Neural cell (in vitro differentiated cells): ENCODE data around the gene TICAM1. TPM values are rescaled to one million over a fixed set of nuclear protein-coding genes. Genes with fewer than 3 reads are reported as not detected.
"Not testable (repeated sequence)": the region's sequence is repeated elsewhere in the genome, so short reads cannot be mapped to it uniquely, and the experiment has no call there.

Experiments used
- H2AFZ ChIP-seq: fragments of 200-600, 300-800 bp; sonication (generic), shearing (Covaris generic); 2 replicates; pipeline ENCODE4 v1.6.0; 2014; ENCODE audit warnings: low read depth, mild to moderate bottlenecking, antibody characterized with exemption, low read length, moderate library complexity
- H3F3A ChIP-seq: fragments of 200-600 bp; shearing (Covaris generic); 2 replicates; pipeline ENCODE4 v1.6.1; 2016; ENCODE audit warnings: mild to moderate bottlenecking, moderate library complexity, mixed read lengths, antibody characterized with exemption, low read length; ENCODE audit not compliant: insufficient read depth, poor library complexity, severe bottlenecking
- H3K27ac ChIP-seq: fragments of 200-600, 300-800 bp; sonication (generic), shearing (Covaris generic); 2 replicates; pipeline ENCODE4 v1.5.1; 2014; ENCODE audit warnings: mild to moderate bottlenecking, low read length, moderate library complexity
- H3K27me3 ChIP-seq: fragments of 300-800, 200-600 bp; sonication (generic), shearing (Covaris generic); 2 replicates; pipeline ENCODE4 v1.6.0; 2014; ENCODE audit warnings: mild to moderate bottlenecking, low read depth, low read length, moderate library complexity; ENCODE audit not compliant: insufficient read depth
- H3K36me3 ChIP-seq: fragments of 300-800, 200-600 bp; sonication (generic), shearing (Covaris generic); 2 replicates; pipeline ENCODE4 v1.5.1; 2014; ENCODE audit warnings: mild to moderate bottlenecking, antibody characterized with exemption, low read length, moderate library complexity; ENCODE audit not compliant: insufficient read depth
- H3K4me2 ChIP-seq: fragments of 300-800, 200-600 bp; sonication (generic), shearing (Covaris generic); 2 replicates; pipeline ENCODE4 v1.6.0; 2014; ENCODE audit warnings: mild to moderate bottlenecking, low read length
- H3K4me3 ChIP-seq: fragments of 300-800, 200-600 bp; sonication (generic), shearing (Covaris generic); 2 replicates; pipeline ENCODE4 v1.5.1; 2014; ENCODE audit warnings: mild to moderate bottlenecking, low read length, moderate library complexity
- H3K79me2 ChIP-seq: fragments of 200-600 bp; shearing (Covaris generic); replicated peaks from 2 replicates; pipeline ENCODE4 v1.6.0; 2014; ENCODE audit warnings: mild to moderate bottlenecking, low read length, moderate library complexity; ENCODE audit not compliant: insufficient read depth
- H3K9ac ChIP-seq: fragments of 300-800, 200-600 bp; sonication (generic), shearing (Covaris generic); 2 replicates; pipeline ENCODE4 v1.6.1; 2016; ENCODE audit warnings: mild to moderate bottlenecking, low read length, mixed read lengths
- H3K9me2 ChIP-seq: fragments of 200-600 bp; shearing (Covaris generic); 2 replicates; pipeline ENCODE4 v1.6.1; 2016; ENCODE audit warnings: mild to moderate bottlenecking, low read length, mixed read lengths; ENCODE audit not compliant: insufficient read depth
- H3K9me3 ChIP-seq: fragments of 200-600, 300-800 bp; sonication (generic), shearing (Covaris generic); 2 replicates; pipeline ENCODE4 v1.6.1; 2016; ENCODE audit warnings: mild to moderate bottlenecking, mixed run types, low read length, moderate library complexity, mixed read lengths
- H4K20me1 ChIP-seq: fragments of 200-600 bp; shearing (Covaris generic); 2 replicates; pipeline ENCODE4 v1.6.1; 2016; ENCODE audit warnings: mild to moderate bottlenecking, mixed run types; ENCODE audit not compliant: insufficient read depth
- CTCF ChIP-seq: fragments of 450-650 bp; IDR thresholded peaks from 2 replicates; pipeline ENCODE4 v1.5.1; 2014; ENCODE audit warnings: antibody characterized with exemption, mild to moderate bottlenecking, moderate library complexity; ENCODE audit not compliant: poor library complexity, severe bottlenecking
- EP300 ChIP-seq: fragments of 450-650 bp; conservative IDR thresholded peaks from 2 replicates; pipeline ENCODE4 v1.6.1; 2014; ENCODE audit warnings: antibody characterized with exemption, mild to moderate bottlenecking, moderate library complexity; ENCODE audit not compliant: poor library complexity, severe bottlenecking
- EZH2 ChIP-seq: fragments of 200-600, 300-800 bp; shearing (Covaris generic), sonication (generic); IDR thresholded peaks from 2 replicates; pipeline ENCODE4 v1.6.1; 2014; ENCODE audit warnings: antibody characterized with exemption, low read length, borderline replicate concordance, mild to moderate bottlenecking; ENCODE audit not compliant: insufficient read depth, poor library complexity, severe bottlenecking
- MXI1 ChIP-seq: fragments of 450-650 bp; conservative IDR thresholded peaks from 2 replicates; pipeline ENCODE4 v1.6.1; 2014; ENCODE audit warnings: antibody characterized with exemption, mild to moderate bottlenecking; ENCODE audit not compliant: poor library complexity, severe bottlenecking
- POLR2AphosphoS5 ChIP-seq: IDR thresholded peaks from 2 replicates; pipeline ENCODE4 v1.6.1; 2012
- RAD21 ChIP-seq: fragments of 450-650 bp; conservative IDR thresholded peaks from 2 replicates; pipeline ENCODE4 v1.6.1; 2014; ENCODE audit warnings: antibody characterized with exemption, mild to moderate bottlenecking, moderate library complexity
- REST ChIP-seq: IDR thresholded peaks from 2 replicates; pipeline ENCODE4 v1.6.1; 2012; ENCODE audit warnings: borderline replicate concordance
- SMC3 ChIP-seq: fragments of 450-650 bp; conservative IDR thresholded peaks from 2 replicates; pipeline ENCODE4 v1.6.1; 2014; ENCODE audit warnings: antibody characterized with exemption, mild to moderate bottlenecking, moderate library complexity; ENCODE audit not compliant: poor library complexity
- TAF1 ChIP-seq: IDR thresholded peaks from 2 replicates; pipeline ENCODE4 v1.6.1; 2012; ENCODE audit warnings: low read depth
- polyA plus RNA-seq: library from polyadenylated mRNA; depleted of rRNA; stranded (reverse); fragments of >200 nt; gene quantifications from 2 replicates; pipeline ENCODE4 v1.2.3, GENCODE V29; 2014

Gene TICAM1
- polyA plus RNA-seq, 1 donor from 2014 or later, result not detected

DNA sequence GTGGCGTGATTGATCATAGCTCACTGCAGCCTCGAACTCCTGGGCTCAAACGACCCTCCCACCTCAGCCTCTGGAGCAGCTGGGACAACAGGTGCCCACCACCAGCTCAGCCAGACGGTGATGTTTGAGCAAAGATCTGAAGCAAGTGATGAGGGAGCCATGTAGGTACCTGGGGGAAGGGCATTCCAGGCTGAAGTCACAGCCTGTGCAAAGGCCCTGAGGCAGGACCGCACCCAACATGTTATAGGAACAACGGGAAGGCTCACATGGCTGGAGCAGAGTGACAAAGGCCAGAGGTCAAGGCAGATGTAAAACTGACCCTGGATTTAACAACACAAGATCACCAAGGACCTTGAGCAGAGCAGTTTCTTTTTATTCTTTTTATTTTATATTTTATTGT is 25.1 kb downstream of the TICAM1 start:
- no peaks in the 10 kb centered on the region for H3K79me2 ChIP-seq
- H3K9me2 ChIP-seq, result no peaks in the 10 kb centered on the region
- no peak overlapping the region for H2AFZ ChIP-seq
- no peak overlapping the region for H3K4me2 ChIP-seq
- H4K20me1 ChIP-seq, result no peaks in the 10 kb centered on the region
- no peaks in the 10 kb centered on the region for H3K27me3 ChIP-seq
- H3F3A ChIP-seq, result no peaks in the 10 kb centered on the region
- H3K27ac ChIP-seq, result no peak overlapping the region
- no peaks in the 10 kb centered on the region for H3K36me3 ChIP-seq
- H3K4me3 ChIP-seq, result no peak overlapping the region
- TF ChIP-seq EP300, result no peak
- H3K9ac ChIP-seq, result no peak overlapping the region
- H3K9me3 ChIP-seq, result no peaks in the 10 kb centered on the region

DNA sequence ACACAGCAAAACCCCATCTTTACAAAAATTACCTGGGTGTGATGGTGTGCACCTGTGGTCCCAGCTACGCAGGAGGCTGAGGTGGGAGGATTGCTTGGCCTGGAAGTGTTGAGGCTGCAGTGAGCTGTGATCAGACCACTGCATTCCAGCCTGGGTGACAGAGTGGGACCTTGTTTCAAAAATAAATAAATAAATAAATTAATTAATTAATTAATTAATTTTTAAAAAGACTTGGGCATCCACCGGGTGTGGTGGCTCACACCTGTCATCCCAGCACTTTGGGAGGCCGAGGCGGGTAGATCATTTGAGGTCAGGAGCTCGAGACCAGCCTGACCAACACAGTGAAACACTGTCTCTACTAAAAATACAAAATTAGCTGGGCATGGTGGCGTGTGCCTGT is 26.4 kb downstream of the TICAM1 start:
- not testable (repeated sequence) for H3K4me2 ChIP-seq, H4K20me1 ChIP-seq, H3K36me3 ChIP-seq, H3K9me2 ChIP-seq, H3K27ac ChIP-seq, H3K27me3 ChIP-seq, H3F3A ChIP-seq, H3K9me3 ChIP-seq, H2AFZ ChIP-seq, H3K9ac ChIP-seq, H3K79me2 ChIP-seq, H3K4me3 ChIP-seq

DNA sequence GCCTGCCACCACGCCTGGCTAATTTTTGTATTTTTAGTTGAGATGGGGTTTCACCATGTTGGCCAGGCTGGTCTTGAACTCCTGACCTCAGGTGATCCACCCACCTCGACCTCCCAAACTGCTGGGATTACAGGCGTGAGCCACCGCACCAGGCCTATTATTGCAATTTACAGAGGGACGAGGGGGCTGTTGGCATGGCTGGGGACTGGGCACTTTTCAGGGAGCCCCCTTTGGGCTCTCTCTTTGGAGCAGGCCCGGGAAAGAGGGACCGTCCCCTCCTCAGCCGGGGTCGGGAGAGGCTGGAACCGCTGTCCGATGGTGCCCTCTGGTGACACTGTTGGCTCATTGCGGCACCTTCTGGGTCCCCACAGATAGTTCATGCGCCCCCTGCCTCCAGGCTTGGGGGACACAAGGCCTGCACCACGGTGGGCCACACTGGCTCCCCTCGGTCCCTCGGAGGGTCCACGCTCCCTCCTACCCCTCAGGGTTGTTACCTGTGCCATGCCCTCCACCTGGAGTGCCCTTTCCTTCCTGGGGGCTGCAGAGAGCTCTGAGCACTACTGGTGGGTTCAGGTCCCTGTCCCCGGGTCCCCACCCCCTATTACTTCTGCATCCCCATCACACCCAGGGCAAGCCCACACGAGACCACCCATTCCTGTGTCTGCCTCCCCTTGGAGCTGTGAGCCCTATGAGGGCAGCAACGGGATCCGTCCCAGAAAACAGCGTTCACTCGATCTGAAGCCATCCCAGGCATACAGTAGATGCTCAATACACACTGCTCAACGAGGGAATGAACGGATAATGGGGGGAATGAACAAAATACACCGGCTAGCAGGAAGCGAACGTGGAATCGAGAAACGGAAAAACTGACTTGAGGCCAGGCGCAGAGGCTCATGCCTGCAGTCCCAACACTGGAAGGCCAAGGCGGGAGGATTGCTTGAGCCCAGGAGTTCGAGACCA is 27.5 kb downstream of the TICAM1 start:
- H4K20me1 ChIP-seq, result no peaks in the 10 kb centered on the region
- no peaks in the 10 kb centered on the region for H3K9me3 ChIP-seq
- no peak overlapping the region for H3K27ac ChIP-seq
- no peaks in the 10 kb centered on the region for H3F3A ChIP-seq
- H3K4me3 ChIP-seq, result no peak overlapping the region
- TF ChIP-seq TAF1, result no peak
- no peak for TF ChIP-seq EZH2
- no peak for TF ChIP-seq REST
- no peak for TF ChIP-seq POLR2AphosphoS5
- TF ChIP-seq EP300, result no peak
- TF ChIP-seq MXI1, result no peak
- TF ChIP-seq CTCF, result peak; percentile 72
- peak; percentile 66 for TF ChIP-seq SMC3
- TF ChIP-seq RAD21, result peak; percentile 69
- no peak overlapping the region for H3K4me2 ChIP-seq
- H3K9ac ChIP-seq, result no peak overlapping the region
- H2AFZ ChIP-seq, result no peak overlapping the region
- H3K27me3 ChIP-seq, result no peaks in the 10 kb centered on the region
- H3K9me2 ChIP-seq, result no peaks in the 10 kb centered on the region
- H3K36me3 ChIP-seq, result no peaks in the 10 kb centered on the region
- H3K79me2 ChIP-seq, result no peaks in the 10 kb centered on the region
